ACC112 (cell line): ENCODE measurements around the gene HDLBP.
"Not testable (repeated sequence)": the region's sequence is repeated elsewhere in the genome, so short reads cannot be mapped to it uniquely, and the experiment has no call there.

Source experiments
- H2AFZ ChIP-seq: fragments of 200-600 bp; sonication (generic); one replicate; pipeline ENCODE4 v1.6.0; 2017; ENCODE audit warnings: antibody characterized with exemption, low read length; ENCODE audit not compliant: unreplicated experiment
- H3K27ac ChIP-seq: fragments of 200-600 bp; sonication (generic); 2 replicates; pipeline ENCODE4 v1.5.1; 2014; ENCODE audit warnings: low read depth, mild to moderate bottlenecking, antibody characterized with exemption, low read length, moderate library complexity
- H3K27me3 ChIP-seq: fragments of 200-600 bp; sonication (generic); 2 replicates; pipeline ENCODE4 v1.6.1; 2014; ENCODE audit warnings: mild to moderate bottlenecking, antibody characterized with exemption, low read length, moderate library complexity, mixed read lengths; ENCODE audit not compliant: insufficient read depth
- H3K36me3 ChIP-seq: fragments of 200-600 bp; sonication (generic); 2 replicates; pipeline ENCODE4 v1.6.1; 2016; ENCODE audit warnings: mild to moderate bottlenecking, antibody characterized with exemption, low read length, moderate library complexity, mixed read lengths; ENCODE audit not compliant: insufficient read depth
- H3K4me1 ChIP-seq: fragments of 200-600 bp; sonication (generic); one replicate; pipeline ENCODE4 v1.6.1; 2016; ENCODE audit warnings: low read length, mixed read lengths; ENCODE audit not compliant: insufficient read depth, unreplicated experiment, control insufficient read depth
- H3K4me3 ChIP-seq: fragments of 200-600 bp; sonication (generic); 2 replicates; pipeline ENCODE4 v1.5.1; 2014; ENCODE audit warnings: mild to moderate bottlenecking, low read depth, low read length
- H3K79me2 ChIP-seq: fragments of 200-600 bp; sonication (generic); one replicate; pipeline ENCODE4 v1.6.0; 2016; ENCODE audit warnings: low read length; ENCODE audit not compliant: control insufficient read depth, unreplicated experiment, insufficient read depth

Gene HDLBP

GRCh38 chr2:241200822-241201395, 114.6 kb downstream of the HDLBP start:
- Histone ChIP-seq H3K4me1 (no peaks in the 10 kb centered on the region), H2AFZ (no peak overlapping the region), H3K4me3 (no peak overlapping the region), H3K27ac (no peak overlapping the region), H3K27me3 (no peaks in the 10 kb centered on the region), H3K79me2 (no peaks in the 10 kb centered on the region), H3K36me3 (no peaks in the 10 kb centered on the region)

GRCh38 chr2:241199897-241200821, 115.3 kb downstream of the HDLBP start:
- no peak overlapping the region for H2AFZ ChIP-seq
- H3K79me2 ChIP-seq, result no peaks in the 10 kb centered on the region
- H3K27ac ChIP-seq, result no peak overlapping the region
- H3K27me3 ChIP-seq, result no peaks in the 10 kb centered on the region
- no peak overlapping the region for H3K4me3 ChIP-seq
- no peaks in the 10 kb centered on the region for H3K36me3 ChIP-seq
- H3K4me1 ChIP-seq, result no peaks in the 10 kb centered on the region

GRCh38 chr2:241199286-241199685, 116.2 kb downstream of the HDLBP start:
- no peak overlapping the region for H2AFZ ChIP-seq
- no peaks in the 10 kb centered on the region for H3K36me3 ChIP-seq
- H3K79me2 ChIP-seq, result no peaks in the 10 kb centered on the region
- no peak overlapping the region for H3K27ac ChIP-seq
- no peaks in the 10 kb centered on the region for H3K27me3 ChIP-seq
- no peaks in the 10 kb centered on the region for H3K4me1 ChIP-seq
- H3K4me3 ChIP-seq, result no peak overlapping the region

- Histone ChIP-seq H3K4me3 (no peak overlapping the region), H3K27ac (no peak overlapping the region), H3K36me3 (no peaks in the 10 kb centered on the region), H3K4me1 (no peaks in the 10 kb centered on the region), H3K79me2 (no peaks in the 10 kb centered on the region), H3K27me3 (no peaks in the 10 kb centered on the region), H2AFZ (no peak overlapping the region)
These were observed 116.8 kb downstream of the HDLBP start for GRCh38 chr2:241198381-241199279.

GRCh38 chr2:241197947-241198346, 117.5 kb downstream of the HDLBP start:
- Histone ChIP-seq H3K36me3 (no peaks in the 10 kb centered on the region), H3K4me3 (no peak overlapping the region), H3K79me2 (no peaks in the 10 kb centered on the region), H3K27me3 (no peaks in the 10 kb centered on the region), H2AFZ (no peak overlapping the region), H3K27ac (no peak overlapping the region), H3K4me1 (no peaks in the 10 kb centered on the region)

- not testable (repeated sequence) for H3K27me3 ChIP-seq, H3K4me3 ChIP-seq, H3K27ac ChIP-seq, H3K36me3 ChIP-seq, H3K4me1 ChIP-seq, H3K79me2 ChIP-seq, H2AFZ ChIP-seq
These were observed 118.2 kb downstream of the HDLBP start for GRCh38 chr2:241197246-241197645.

GRCh38 chr2:241195506-241196130, 119.9 kb downstream of the HDLBP start:
- H3K4me3 ChIP-seq, result no peak overlapping the region
- no peaks in the 10 kb centered on the region for H3K27me3 ChIP-seq
- no peaks in the 10 kb centered on the region for H3K79me2 ChIP-seq
- H3K27ac ChIP-seq, result no peak overlapping the region
- H3K4me1 ChIP-seq, result no peaks in the 10 kb centered on the region
- no peaks in the 10 kb centered on the region for H3K36me3 ChIP-seq
- no peak overlapping the region for H2AFZ ChIP-seq

- H3K36me3 ChIP-seq, result no peaks in the 10 kb centered on the region
- H3K4me1 ChIP-seq, result no peaks in the 10 kb centered on the region
- H3K79me2 ChIP-seq, result no peaks in the 10 kb centered on the region
- H2AFZ ChIP-seq, result no peak overlapping the region
- no peaks in the 10 kb centered on the region for H3K27me3 ChIP-seq
- H3K27ac ChIP-seq, result no peak overlapping the region
- H3K4me3 ChIP-seq, result no peak overlapping the region
These were observed 120.7 kb downstream of the HDLBP start for GRCh38 chr2:241194811-241195210.

GRCh38 chr2:241193271-241193670, 122.2 kb downstream of the HDLBP start:
- no peaks in the 10 kb centered on the region for H3K4me1 ChIP-seq
- H3K27me3 ChIP-seq, result peaks cover under 1% of the 10 kb centered on the region; the same call in 1 of the 2 replicates
- H3K27ac ChIP-seq, result no peak overlapping the region
- H2AFZ ChIP-seq, result no peak overlapping the region
- H3K4me3 ChIP-seq, result no peak overlapping the region
- H3K36me3 ChIP-seq, result no peaks in the 10 kb centered on the region
- no peaks in the 10 kb centered on the region for H3K79me2 ChIP-seq

GRCh38 chr2:241191081-241191480, 124.4 kb downstream of the HDLBP start:
- H2AFZ ChIP-seq, result no peak overlapping the region
- no peak overlapping the region for H3K27ac ChIP-seq
- no peak overlapping the region for H3K4me3 ChIP-seq
- peaks cover 4% of the 10 kb centered on the region; the same call in 1 of the 2 replicates for H3K27me3 ChIP-seq
- H3K79me2 ChIP-seq, result no peaks in the 10 kb centered on the region
- H3K36me3 ChIP-seq, result no peaks in the 10 kb centered on the region
- no peaks in the 10 kb centered on the region for H3K4me1 ChIP-seq
